Measurements from ENCODE around the gene RFTN1.
A peak's percentile ranks its signal among the peaks of the same experiment; 100 is the strongest.

Gene RFTN1

DNA sequence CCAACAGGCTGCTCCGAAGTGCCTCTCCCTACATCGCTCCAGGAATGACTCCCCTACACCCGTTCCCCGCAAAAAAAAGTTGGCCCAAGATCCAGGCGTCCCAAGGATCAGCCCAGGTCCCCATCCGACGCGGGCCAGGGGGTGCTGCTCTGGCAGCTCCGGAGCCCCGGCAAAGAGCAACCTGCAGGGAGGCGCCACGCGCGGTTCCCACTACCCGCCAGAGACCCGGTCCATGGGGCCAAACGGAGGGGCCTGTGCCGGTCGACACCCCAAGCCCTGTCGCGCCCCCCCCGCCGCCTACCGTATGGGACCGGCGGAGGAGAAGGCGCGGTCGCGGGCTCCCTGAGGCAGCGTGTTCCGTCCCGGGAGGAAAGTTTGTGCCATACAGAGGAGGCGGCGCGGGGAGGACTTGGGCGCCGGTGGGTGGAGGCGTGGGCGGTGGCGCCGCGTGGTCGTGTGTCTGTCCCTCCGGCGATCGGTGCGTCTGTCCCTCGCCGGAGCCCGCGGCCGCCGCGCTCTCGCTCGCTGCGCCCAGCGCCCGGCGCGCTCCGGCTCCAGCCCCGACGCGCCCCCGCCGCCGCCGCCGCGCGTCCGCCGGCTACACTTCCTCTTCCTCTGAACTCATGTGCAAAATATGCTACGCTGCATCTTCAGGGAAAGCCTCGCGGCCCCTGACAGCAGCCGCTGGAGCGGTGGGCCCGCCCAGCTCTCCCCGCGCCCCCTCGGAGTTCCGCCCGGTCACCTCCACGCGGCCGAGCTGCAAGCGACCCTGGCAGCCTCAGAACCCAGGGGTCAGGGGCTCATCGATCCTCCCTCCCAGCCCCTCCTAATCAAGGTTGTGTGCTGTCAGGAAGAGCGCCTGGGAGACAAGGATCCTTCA lies at the start of gene RFTN1:
RFTN1 (minus strand) TSS at position 559 of the 880 bp plus-strand sequence. CDS start 19,830 bp downstream, outside the sequence.
- peak; percentile 50 for DNase-seq

DNA sequence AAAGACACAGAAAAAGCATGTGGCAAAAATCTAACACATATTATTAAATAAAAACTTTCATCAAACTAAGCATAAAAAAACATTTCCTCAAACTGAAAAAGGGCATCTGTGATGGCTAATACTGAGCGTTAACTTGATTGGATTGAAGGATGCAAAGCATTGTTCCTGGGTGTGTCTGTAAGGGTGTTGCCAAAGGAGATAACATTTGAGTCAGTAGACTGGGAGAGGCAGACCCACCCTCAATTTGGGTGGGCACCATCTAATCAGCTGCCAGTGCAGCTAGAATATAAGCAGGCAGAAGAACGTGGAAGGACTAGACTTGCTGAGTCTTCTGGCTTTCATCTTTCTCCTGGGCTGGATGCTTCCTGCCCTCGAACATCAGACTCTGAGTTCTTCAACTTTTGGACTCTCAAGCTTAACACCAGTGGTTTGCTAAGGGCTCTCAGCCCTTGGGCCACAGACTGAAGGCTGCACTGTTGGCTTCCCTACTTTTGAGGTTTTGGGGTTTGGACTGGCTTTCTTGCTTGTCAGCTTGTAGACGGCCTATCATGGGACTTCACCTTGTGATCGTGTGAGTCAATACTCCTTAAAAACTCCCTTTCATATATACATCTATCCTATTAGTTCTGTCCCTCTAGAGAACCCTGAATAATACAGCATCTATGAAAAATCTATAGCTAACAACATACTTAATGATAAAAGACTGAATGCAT lies 46.3 kb upstream of the RFTN1 start:
- DNase-seq, result no peak

DNA sequence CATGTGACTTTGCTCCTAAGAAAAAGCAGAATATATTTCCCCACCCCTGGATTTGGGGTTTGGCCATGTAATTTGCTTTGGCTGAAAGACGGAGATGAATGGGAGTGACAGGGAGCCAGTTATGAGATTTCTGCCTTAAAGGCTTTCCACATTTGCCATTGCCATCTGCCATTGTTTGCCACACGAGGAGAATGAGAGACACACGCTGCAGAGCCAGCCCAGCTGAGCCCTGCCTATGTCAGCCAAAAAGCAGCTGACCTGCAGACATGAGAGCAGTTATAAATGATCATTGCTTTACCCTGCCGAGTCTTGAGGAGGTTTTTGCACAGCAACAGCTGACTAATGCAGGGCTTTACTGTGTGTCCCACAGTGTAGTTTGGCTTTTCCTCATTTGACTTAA lies 40.6 kb upstream of the RFTN1 start:
- DNase-seq, result no peak

- no peak for DNase-seq
Measured at GRCh38 chr3:16552757-16553156, 39.3 kb upstream of the RFTN1 start.

DNA sequence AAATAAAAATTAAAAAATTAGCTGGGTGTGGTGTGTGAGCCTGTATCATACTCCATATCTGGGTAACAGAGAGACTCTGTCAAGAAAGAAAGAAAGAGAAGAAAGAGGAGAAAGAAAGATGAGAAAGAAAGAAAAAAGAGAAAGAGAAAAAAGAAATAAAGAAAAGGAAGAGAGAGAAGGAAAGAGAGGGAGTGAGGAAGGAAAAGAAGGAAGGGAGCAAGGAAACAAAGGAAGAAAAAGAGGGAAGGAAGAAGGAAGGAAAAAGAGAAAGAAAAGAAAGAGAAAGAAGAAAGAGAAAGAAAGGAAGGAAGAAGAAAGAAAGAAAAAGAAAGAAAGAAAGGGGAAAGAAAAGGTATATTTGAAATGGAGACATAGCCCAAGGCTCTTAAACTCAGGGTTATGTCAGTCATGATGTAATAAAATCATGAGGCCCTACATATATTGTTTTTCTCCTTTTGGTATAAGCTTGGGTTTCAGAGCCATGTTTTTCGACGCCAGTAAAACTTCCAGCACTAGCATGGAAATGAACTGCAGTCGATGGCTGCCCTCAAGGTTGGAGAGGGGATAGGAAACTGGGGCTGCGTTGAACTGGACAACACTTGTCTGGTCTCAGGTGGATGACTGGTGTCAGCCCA lies 38.0 kb upstream of the RFTN1 start:
- no peak for DNase-seq

DNA sequence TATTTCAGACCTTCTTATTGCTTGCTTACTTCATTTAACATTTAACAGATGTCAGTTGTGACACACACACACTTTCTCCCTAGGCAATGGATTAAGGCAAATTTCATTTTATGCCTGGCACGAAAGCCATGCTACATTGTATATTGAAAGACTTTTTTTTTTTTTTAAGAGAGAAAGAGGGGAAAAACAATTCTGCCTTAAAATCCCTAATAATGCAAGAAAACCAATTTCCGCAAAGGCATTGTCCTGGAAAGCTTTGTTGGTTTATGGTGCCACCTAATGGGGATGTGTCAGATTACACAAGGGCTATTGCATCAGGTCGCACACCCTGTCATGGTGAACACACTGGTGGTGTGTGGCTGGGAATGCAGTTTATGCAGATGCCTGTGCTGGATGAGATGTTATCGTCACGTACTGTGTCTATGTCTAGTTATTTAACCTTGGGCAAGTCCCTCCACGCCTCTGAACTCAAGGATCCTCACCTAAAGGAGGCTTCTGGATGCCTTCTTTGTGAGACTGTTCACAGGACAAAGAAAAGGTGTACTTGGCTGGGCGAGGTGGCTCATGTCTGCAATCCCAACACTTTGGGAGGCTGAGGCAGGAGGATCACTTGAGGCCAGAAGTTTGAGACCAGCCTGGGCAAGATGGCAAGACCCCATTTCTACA lies 37.3 kb upstream of the RFTN1 start:
- peak; percentile 72 for DNase-seq

DNA sequence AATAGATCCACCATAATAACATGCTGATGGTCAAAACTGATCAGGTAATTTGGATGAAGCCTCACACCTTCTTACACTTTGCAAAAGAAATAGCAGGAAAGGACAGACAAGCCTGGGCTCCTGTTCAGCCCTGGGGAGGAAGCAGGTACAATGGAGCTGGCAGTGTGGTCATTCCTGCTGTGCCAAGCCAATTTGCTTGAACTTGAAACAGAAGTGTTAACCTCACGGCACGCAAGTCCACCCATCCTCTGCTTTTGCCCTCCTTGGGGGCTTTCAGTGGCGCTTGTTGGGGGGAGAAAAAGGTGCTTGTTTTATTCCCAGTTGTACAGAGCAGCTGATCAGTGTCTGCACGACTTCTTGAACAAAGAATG lies 36.8 kb upstream of the RFTN1 start:
- no peak for DNase-seq

- DNase-seq, result no peak
Measured at GRCh38 chr3:16548721-16549120, 35.2 kb upstream of the RFTN1 start.

- DNase-seq, result no peak
Measured at GRCh38 chr3:16547561-16548357, 34.3 kb upstream of the RFTN1 start.

DNA sequence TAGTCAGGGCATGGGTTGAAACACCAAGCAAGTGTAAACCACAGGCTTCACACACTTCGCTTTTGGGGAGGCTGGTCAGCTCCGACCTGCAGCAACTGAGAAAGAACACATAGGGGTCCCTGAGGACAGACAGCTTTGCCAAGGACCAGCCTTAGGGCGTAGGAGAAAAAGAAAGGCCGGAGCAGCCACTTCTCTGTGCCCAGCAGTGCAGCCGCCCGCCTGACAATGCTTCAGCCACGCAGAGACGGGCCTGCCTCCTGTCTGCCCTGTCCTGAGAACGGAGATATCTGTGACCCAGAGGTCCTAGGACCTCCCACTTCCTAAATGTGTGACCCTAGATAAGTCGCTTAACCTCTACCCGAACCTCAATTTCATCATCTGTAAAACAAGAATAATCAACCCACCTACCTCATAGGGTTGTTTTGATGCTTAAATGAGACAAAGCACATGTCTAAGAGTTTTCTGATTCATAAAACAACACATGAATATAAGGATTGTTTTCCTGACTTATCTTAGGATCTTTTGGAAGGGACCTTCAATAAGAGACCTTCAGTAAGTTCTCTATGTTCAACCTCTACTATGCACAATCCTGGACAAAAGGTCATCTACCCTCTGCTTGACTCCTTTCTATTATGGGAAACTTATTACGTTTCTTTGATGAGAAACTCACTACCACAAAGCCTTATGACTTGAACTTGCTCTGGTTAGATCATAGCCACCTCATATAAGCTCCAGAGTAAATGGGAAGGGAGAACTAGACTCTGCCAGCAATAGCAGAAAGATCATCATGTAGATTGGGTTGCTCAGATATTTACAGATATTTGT lies 32.9 kb upstream of the RFTN1 start:
- DNase-seq, result no peak

DNA sequence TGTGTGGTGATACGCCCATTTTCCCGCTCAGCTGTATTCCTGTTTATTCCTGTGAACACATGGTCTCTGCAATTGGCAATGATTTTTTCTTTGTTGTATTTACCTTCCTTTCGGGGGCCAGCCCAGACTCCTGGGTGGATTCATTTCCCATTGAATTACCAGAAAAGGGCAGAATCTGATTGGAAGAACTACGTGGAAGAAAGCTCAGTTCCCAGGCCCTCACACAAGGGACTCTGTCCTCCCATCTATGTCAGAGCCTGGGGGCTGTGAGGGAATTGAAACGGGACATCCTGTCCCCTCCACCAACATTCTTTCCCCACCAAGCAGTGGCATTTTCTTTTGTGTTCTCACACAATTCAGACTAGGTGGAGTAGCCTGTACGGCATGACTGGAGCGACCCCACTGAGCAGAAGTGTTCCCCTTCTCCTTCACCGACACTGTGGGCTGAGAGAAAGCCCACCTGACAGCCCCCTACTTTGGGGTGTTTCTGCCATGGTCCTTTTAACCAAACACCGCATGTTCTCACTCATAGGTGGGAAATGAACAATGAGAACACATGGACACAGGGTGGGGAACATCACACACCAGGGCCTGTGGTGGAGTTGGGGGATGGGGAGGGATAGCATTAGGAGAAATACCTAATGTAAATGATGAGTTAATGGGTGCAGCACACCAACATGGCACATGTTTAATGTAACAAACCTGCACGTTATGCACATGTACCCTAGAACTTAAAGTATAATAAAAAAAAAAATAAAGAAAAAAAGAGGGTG lies 32.1 kb upstream of the RFTN1 start:
- DNase-seq, result no peak

DNA sequence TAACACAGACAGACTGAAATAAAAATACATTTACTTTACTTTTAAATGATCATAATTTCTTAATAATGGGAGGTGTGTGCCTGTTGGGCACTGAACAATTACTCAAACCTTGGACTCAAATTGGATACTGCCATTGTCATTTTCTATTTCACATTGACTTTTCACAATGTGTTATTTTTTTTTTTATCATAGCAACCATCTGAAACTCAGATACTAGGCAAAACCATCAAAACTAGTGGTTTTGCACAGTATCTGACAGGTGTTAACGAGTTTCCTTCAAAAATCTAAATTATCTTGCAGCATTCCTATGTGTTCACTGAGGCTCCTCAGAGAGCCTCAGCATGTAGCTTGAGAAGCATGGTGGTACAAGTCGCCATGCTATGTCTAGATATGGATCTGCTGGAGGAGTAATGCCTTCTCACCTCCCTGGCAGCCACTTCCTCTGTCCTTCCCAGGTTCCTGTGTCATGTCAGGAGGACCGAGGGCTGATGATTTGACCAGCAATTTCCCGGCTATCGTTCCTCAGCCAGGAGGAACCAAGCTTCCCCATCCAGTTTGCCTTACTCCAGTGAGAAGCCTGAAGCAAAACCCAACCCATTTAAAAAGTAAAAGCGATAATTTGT lies 29.9 kb upstream of the RFTN1 start:
- DNase-seq, result no peak

GRCh38 chr3:16538507-16538906 lies 25.0 kb upstream of the RFTN1 start:
- no peak for DNase-seq

- no peak for DNase-seq
Measured at GRCh38 chr3:16536996-16537395, 23.5 kb upstream of the RFTN1 start.

- no peak for DNase-seq
Measured at GRCh38 chr3:16536344-16536663, 22.8 kb upstream of the RFTN1 start.

- no peak for DNase-seq
Measured at GRCh38 chr3:16534640-16535262, 21.3 kb upstream of the RFTN1 start.

- no peak for DNase-seq
Measured at GRCh38 chr3:16533928-16534574, 20.6 kb upstream of the RFTN1 start.

DNA sequence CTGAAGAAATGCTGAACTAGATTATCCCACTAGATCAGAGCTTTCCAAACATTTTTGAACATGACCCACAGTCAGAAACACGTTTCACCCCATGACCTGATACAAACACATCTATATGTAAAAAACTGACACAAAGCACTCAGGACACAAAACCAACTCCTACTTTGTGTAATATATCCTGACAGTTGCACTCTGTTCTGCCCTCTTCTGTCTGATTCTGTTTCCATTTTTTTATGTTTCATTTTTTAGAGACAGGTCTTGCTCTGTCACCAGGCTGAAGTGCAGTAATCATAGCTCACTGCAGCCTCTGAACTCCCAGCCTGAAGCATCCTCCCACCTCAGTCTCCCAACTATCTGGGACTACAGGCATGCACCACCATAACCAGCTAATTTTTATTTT lies 15.8 kb upstream of the RFTN1 start:
- no peak for DNase-seq

GRCh38 chr3:16528581-16528993 lies 15.1 kb upstream of the RFTN1 start:
- DNase-seq, result no peak

Data from activated naive CD4-positive, alpha-beta T cell treated with Interleukin-2 at 50 U/mL for 16 hours (primary cell).